Skin epidermis (tissue), 12 donors: ENCODE measurements around the gene DDX6.
"Not testable (repeated sequence)": the region's sequence is repeated elsewhere in the genome, so short reads cannot be mapped to it uniquely, and the experiment has no call there.

ENCODE experiments used
- H3K27ac ChIP-seq, 21 experiments: fragments of 200-600 bp; sonication (generic) in 11 of 21; one replicate each; pipeline ENCODE4 v1.5.0; 2020; ENCODE audit warnings: mild to moderate bottlenecking in 3 of 21, inconsistent platforms in 2 of 21, moderate library complexity in 2 of 21
- H3K4me3 ChIP-seq, 7 experiments: fragments of 200-600 bp; sonication (generic) in 2 of 7; one replicate each; pipeline ENCODE4 v1.5.0; 2020; ENCODE audit warnings: inconsistent platforms in 2 of 7, mild to moderate bottlenecking in 2 of 7, moderate library complexity in 1 of 7

DDX6 gene

DNA sequence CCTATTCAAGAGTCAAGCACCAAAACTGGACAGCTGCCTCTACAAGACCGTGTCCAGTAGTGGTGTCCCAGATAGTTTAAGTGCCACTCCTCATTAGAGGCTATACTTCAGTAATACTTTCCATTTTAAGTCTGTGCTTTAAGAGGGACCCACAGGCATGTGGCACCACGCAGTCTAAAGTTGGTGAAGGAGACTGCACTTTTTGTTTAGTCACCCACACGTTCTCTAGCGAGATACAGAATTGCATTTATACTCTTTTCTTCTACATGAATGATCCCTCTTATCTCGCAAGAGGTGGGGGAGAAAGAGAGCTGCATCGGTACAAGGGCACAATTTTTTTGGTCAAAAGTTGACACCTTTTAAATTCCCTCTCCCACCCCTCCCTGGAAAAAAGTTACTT, 41.5 kb downstream of the DDX6 start:
- no peak overlapping the region for H3K4me3 ChIP-seq
- no peak overlapping the region for H3K27ac ChIP-seq

- Histone ChIP-seq H3K4me3 (no peak overlapping the region), H3K27ac (no peak overlapping the region)
Observed at GRCh38 chr11:118748056-118748455, 42.9 kb downstream of the DDX6 start.

- H3K27ac ChIP-seq: no peak overlapping the region
- H3K4me3 ChIP-seq: no peak overlapping the region
Observed at GRCh38 chr11:118746988-118747585, 43.9 kb downstream of the DDX6 start.

GRCh38 chr11:118744046-118744445, 46.9 kb downstream of the DDX6 start:
- H3K4me3 ChIP-seq: no peak overlapping the region

DNA sequence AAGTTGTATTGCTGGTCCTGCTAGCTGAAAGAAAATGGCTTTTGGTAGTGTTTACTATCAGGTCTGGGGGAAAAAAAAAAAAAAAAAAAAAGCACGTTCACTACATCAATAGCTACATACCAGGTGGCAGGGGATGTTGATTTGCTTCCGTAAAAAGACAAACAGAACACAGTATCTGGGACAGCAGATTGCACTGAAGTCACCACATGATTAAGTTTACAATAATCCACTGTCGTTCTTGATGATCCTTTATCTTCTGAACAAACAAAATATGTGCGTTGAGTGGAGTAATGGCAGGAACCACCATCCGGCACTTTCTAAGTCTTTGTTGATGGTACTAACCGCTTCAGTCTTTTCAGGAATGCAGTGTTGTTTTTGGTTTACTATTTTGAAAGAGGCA, 48.7 kb downstream of the DDX6 start:
- no peak overlapping the region for H3K27ac ChIP-seq

More at GRCh38 chr11:118744046-118744445, 46.9 kb downstream of the DDX6 start:
- H3K27ac ChIP-seq: no peak overlapping the region

GRCh38 chr11:118740892-118741291, 50.1 kb downstream of the DDX6 start:
- no peak overlapping the region for H3K27ac ChIP-seq

More for the DNA sequence above, 48.7 kb downstream of the DDX6 start:
- H3K4me3 ChIP-seq: no peak overlapping the region

GRCh38 chr11:118735203-118735602, 55.8 kb downstream of the DDX6 start:
- Histone ChIP-seq H3K27ac (no peak overlapping the region), H3K4me3 (no peak overlapping the region)

More at GRCh38 chr11:118740892-118741291, 50.1 kb downstream of the DDX6 start:
- H3K4me3 ChIP-seq: no peak overlapping the region

DNA sequence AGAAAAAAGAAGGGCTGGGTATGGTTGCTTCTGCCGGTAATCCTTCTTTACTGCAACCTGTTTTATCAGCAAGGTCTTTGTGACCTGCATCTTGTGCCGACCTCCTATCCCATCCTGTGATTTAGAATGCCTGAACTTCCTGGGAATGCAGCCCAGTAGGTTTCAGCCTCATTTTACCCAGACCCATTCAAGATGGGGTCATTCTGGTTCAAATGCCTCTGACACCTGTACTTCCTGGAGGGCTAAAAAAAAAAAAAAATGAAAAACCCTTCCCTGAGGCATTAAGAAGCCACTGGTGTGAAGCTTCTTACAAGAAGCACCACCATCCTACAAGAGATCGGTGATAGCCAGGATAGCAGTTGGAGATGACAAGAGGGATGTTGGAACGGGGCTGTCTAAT, 56.9 kb downstream of the DDX6 start:
- H3K4me3 ChIP-seq: no peak overlapping the region
- H3K27ac ChIP-seq: no peak overlapping the region

- not testable (repeated sequence) for H3K27ac ChIP-seq, H3K4me3 ChIP-seq
Observed at GRCh38 chr11:118729753-118730152, 61.2 kb downstream of the DDX6 start.

DNA sequence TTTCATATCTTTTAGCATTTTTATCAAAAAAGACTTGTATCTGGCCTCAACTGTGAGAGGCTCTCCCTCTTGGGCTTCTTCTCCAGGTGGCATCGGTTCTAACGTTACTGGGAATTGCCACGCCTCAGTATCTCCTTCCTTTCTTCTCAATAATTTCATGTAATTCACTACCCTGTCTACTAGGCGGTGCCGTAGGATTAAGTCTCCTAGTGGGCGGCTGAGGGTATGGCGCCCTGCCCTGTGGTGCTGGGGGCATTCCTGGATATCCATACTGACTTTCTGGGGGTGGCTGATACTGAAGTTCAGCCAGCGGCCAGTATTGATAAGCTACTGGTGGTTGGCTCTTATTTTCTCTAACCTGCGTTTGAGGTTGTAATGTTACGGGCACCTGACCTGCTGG, 62.9 kb downstream of the DDX6 start:
- H3K4me3 ChIP-seq, H3K27ac ChIP-seq: not testable (repeated sequence)

- not testable (repeated sequence) for H3K4me3 ChIP-seq, H3K27ac ChIP-seq
Observed at GRCh38 chr11:118727721-118728066, 63.3 kb downstream of the DDX6 start.

- not testable (repeated sequence) for H3K4me3 ChIP-seq, H3K27ac ChIP-seq
Observed at GRCh38 chr11:118727001-118727720, 63.8 kb downstream of the DDX6 start.

GRCh38 chr11:118721478-118722015, 69.4 kb downstream of the DDX6 start:
- H3K27ac ChIP-seq, H3K4me3 ChIP-seq: not testable (repeated sequence)

- H3K27ac ChIP-seq, H3K4me3 ChIP-seq: not testable (repeated sequence)
Observed at GRCh38 chr11:118720740-118721139, 70.2 kb downstream of the DDX6 start.

DNA sequence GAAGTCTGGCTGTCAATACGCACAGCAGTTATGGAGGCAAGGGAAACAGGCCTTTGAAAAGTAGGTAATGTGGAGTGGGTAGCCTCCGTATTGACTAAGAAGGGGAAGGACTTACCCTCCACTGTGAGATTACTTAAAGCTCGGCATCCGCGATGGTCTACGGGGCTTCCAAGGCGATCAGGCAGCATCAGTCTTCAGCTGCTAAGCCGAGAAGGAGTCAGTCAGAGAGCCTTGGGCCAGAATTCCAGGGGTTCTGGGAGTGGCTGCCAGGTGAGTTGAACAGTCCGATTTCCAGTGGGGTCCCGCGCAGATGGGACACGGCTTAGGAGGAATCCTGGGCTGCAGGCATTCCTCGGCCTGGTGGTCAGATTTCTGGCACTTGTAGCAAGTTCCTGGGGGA, 70.9 kb downstream of the DDX6 start:
- not testable (repeated sequence) for H3K27ac ChIP-seq, H3K4me3 ChIP-seq

DNA sequence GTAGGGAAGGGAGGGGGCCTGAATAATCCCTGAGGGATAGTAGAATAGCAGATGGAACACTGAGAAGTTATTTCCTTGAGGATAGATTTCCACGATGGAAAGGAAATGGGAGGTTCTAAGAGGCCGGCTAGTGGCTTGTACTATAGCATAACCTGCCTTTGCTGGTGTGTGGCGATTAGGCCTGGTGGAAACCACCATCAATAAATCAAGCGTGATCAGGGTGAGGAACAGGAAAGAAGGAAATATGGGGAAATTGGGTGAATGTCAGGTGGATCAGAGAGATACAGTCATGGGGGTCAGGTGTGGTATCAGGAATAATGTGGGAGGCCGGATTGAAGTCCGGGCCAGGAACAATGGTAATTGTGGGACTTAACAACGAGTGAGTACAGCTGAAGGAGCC, 72.4 kb downstream of the DDX6 start:
- H3K27ac ChIP-seq, H3K4me3 ChIP-seq: not testable (repeated sequence)

- H3K27ac ChIP-seq, H3K4me3 ChIP-seq: not testable (repeated sequence)
Observed at GRCh38 chr11:118717733-118718132, 73.2 kb downstream of the DDX6 start.

GRCh38 chr11:118717221-118717620, 73.7 kb downstream of the DDX6 start:
- not testable (repeated sequence) for H3K27ac ChIP-seq

DNA sequence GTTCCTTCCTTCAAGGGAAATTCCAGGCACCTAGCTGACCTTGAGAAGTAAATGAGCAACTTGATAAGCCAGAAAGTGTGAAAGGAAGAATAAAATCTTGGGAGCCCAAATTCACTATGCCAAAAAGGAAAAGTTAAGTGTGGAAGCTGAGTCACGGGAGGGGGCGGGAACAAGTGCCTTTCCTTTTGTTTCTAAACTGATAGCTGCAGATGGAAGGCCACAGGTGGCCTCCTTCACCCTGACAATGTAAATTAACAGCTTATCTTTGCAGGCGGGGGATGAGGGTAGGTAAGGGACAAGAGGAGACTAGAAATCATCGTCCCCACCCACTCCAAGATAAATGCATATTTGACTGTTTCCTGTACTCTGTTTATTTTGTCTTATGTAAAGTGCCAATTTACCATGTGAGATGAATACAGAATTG, 75.1 kb downstream of the DDX6 start:
- Histone ChIP-seq H3K27ac (peak overlapping the region in 2 of 21 experiments; percentile 40 to 47), H3K4me3 (no peak overlapping the region)

More at GRCh38 chr11:118717221-118717620, 73.7 kb downstream of the DDX6 start:
- H3K4me3 ChIP-seq: not testable (repeated sequence)

GRCh38 chr11:118715245-118715831, 75.6 kb downstream of the DDX6 start:
- H3K27ac ChIP-seq: peak overlapping the region in 3 of 21 experiments; percentile 35 to 47 (median 40)
- no peak overlapping the region for H3K4me3 ChIP-seq

DNA sequence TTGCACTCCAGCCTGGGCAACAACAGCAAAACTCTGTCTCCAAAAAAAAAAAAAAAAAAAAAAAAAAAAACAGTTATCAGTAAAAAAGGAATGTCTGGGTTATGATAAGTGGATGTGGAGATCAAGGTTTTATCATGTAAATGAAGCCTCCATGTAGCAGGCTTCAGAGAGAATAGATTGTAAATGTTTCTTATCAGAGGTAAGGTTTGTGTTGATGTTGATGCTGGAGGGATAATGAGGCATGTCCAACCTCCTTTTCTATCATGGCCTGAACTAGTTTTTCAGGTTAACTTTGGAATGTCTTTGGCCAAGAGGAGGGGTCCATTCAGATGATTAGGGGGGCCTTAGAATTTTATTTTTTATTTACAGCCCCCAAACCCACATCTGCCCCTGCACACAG, 76.1 kb downstream of the DDX6 start:
- Histone ChIP-seq H3K27ac (peak overlapping the region in 1 of 21 experiments; percentile 35), H3K4me3 (no peak overlapping the region)
